Thyroid gland (tissue), 4 donors: ENCODE results near the gene SLN. TPM values are rescaled to one million over a fixed set of nuclear protein-coding genes. Genes with fewer than 3 reads are reported as not detected.

Experiments
- DNase-seq, 2 donors: peaks; one replicate each; pipeline ENCODE4 v3.0.0-alpha.2; 2019
- H3K27ac ChIP-seq, 3 donors: fragments of 200-600 bp; sonication (generic); 1 replicate in 2 of 3; 2 replicates in 1 of 3; pipeline ENCODE4 v1.5.1; 2016 to 2019; ENCODE audit warnings: mild to moderate bottlenecking in 1 of 3, moderate library complexity in 1 of 3
- H3K27me3 ChIP-seq: fragments of 200-600 bp; sonication (generic); one replicate; pipeline ENCODE4 v1.5.1; 2019
- H3K36me3 ChIP-seq, 2 donors: fragments of 200-600 bp; sonication (generic); one replicate each; pipeline ENCODE4 v1.5.1; 2016 to 2019
- H3K4me1 ChIP-seq, 2 donors: fragments of 200-600 bp; sonication (generic); one replicate each; pipeline ENCODE4 v1.5.1; 2017 to 2019
- H3K4me3 ChIP-seq, 3 donors: fragments of 200-600 bp; sonication (generic); replicated peaks in 1 of 3; 1 replicate in 2 of 3; 2 replicates in 1 of 3; pipeline ENCODE4 v1.5.1; 2016; ENCODE audit warnings: mild to moderate bottlenecking in 1 of 3
- H3K9me3 ChIP-seq: fragments of 200-600 bp; sonication (generic); one replicate; pipeline ENCODE4 v1.5.1; 2017
- POLR2A ChIP-seq, 2 donors: fragments of 450-650 bp; IDR thresholded peaks; one replicate each; pipeline ENCODE4 v1.6.1; 2017; ENCODE audit warnings: antibody characterized with exemption in 2 of 2, mild to moderate bottlenecking in 2 of 2, moderate library complexity in 1 of 2
- WGBS, 2 donors: methylation state at CpG; one replicate each; pipeline ENCODE4 v1.1.5; 2017; 5-methylcytosine and 5-hydroxymethylcytosine counted together
- intact Hi-C: fragments of 100-400 bp; cut with DNase I; formaldehyde crosslinking; loops from one replicate; pipeline ENCODE4 v1.15.1; 2023
- total RNA-seq, 4 donors: library from RNA; depleted of rRNA; stranded (reverse); fragments of >200 nt; gene quantifications; one replicate each; pipeline ENCODE4 v1.2.3, GENCODE V29; 2016
- TF ChIP-seq, protein P1 (sequence below), 6 experiments: fragments of 200-600 bp in 3 of 6; fragments of 450-650 bp in 3 of 6; sonication (generic) in 3 of 6; IDR thresholded peaks; one replicate each; pipeline ENCODE4 v1.5.1; 2016 to 2019; ENCODE audit warnings: antibody characterized with exemption in 6 of 6, mild to moderate bottlenecking in 2 of 6, inconsistent platforms in 1 of 6, moderate library complexity in 1 of 6

Gene SLN
- total RNA-seq, 4 donors from 2014 or later, result not detected

DNA sequence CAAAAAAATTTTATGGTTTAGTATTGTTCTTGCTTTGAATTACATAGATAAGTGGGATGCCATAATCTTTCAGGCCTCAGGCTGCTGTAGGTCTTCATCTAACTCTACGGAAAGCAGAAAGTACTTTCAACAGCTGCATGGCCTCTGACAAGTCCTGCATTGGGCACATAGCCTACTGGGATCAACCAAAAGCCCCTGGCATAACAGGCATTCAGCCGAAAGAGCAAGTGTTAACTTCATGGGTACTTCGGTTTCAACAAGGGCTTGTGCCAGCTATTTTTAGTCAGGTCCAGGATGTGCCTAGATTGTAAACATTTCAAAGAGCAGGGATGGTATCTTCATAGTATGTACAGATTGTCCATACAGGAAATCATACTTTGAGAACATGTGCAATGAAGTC, 3.1 kb downstream of the SLN start:
- 80 to 81% methylated on average over 3 of the region's 3 CpGs for WGBS, 2 donors
- TF ChIP-seq, protein P1, sequence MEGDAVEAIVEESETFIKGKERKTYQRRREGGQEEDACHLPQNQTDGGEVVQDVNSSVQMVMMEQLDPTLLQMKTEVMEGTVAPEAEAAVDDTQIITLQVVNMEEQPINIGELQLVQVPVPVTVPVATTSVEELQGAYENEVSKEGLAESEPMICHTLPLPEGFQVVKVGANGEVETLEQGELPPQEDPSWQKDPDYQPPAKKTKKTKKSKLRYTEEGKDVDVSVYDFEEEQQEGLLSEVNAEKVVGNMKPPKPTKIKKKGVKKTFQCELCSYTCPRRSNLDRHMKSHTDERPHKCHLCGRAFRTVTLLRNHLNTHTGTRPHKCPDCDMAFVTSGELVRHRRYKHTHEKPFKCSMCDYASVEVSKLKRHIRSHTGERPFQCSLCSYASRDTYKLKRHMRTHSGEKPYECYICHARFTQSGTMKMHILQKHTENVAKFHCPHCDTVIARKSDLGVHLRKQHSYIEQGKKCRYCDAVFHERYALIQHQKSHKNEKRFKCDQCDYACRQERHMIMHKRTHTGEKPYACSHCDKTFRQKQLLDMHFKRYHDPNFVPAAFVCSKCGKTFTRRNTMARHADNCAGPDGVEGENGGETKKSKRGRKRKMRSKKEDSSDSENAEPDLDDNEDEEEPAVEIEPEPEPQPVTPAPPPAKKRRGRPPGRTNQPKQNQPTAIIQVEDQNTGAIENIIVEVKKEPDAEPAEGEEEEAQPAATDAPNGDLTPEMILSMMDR (IDR thresholded peaks at IDR 0.05), result no peak
- no peak for TF ChIP-seq POLR2A (IDR thresholded peaks at IDR 0.05)
- Histone ChIP-seq H3K36me3 (no peaks in the 10 kb centered on the region), H3K9me3 (no peaks in the 10 kb centered on the region), H3K27me3 (no peaks in the 10 kb centered on the region), H3K4me3 (no peak overlapping the region), H3K27ac (no peak overlapping the region), H3K4me1 (no peaks in the 10 kb centered on the region)
- no peak for DNase-seq
- intact Hi-C loops, result no loop called here

DNA sequence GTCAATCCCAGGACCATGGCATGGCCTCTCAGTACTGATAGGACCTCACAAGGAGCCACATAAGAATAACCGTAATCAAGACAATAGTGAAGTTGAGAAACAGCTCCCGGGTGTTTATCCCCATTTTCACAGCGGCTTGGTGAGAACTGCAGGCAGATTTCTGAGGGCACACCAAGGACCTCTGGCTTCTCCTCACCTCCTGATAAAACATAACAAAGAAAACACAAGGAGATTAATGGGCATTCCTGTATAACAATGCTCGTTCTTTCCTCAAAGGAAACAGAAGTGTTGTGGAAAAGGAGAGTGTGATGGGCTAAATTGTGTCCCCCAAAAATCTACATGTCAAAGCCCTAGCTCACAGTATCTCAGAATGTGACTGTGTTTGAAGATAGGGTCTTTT, 4.0 kb downstream of the SLN start:
- intact Hi-C loops, result no loop called here
- H3K4me1 ChIP-seq, result no peaks in the 10 kb centered on the region
- 42 to 58% methylated on average over 4 of the region's 4 CpGs for WGBS, 2 donors

DNA sequence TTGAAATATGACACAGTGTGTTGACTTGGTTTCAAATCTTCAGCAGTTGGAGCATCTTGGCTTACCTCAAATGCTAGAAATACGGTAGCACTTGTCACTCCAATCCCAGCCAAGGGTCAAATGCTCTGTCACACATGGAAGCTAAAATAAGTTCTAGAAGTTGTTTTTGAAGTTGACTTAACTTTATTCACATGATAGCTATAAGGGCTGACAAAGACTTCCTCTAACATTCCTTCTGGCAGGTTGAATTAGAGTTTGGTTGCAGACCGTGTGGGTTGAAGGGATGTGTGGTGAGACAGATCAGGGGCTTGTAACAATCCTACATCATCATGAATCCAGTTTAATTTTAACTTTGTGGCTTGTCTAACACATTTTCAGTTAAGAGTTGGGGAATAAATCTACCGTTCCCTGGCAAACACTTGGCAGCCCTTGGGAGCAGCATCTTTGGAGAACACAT, 4.6 kb downstream of the SLN start:
- H3K36me3 ChIP-seq, result no peaks in the 10 kb centered on the region
- H3K4me1 ChIP-seq, result no peaks in the 10 kb centered on the region
- 32 to 69% methylated on average over 3 of the region's 3 CpGs for WGBS, 2 donors
- no peaks in the 10 kb centered on the region for H3K9me3 ChIP-seq
- intact Hi-C loops, result no loop called here
- no peak for TF ChIP-seq POLR2A (IDR thresholded peaks at IDR 0.05)
- TF ChIP-seq, protein P1 (IDR thresholded peaks at IDR 0.05), result no peak
- no peak overlapping the region for H3K27ac ChIP-seq
- H3K4me3 ChIP-seq, result no peak overlapping the region
- no peaks in the 10 kb centered on the region for H3K27me3 ChIP-seq
- no peak for DNase-seq

More for the DNA sequence above, 4.0 kb downstream of the SLN start:
- Histone ChIP-seq H3K4me3 (no peak overlapping the region), H3K27me3 (no peaks in the 10 kb centered on the region), H3K9me3 (no peaks in the 10 kb centered on the region), H3K36me3 (no peaks in the 10 kb centered on the region), H3K27ac (no peak overlapping the region)
- TF ChIP-seq, protein P1 (IDR thresholded peaks at IDR 0.05), result no peak
- no peak for TF ChIP-seq POLR2A (IDR thresholded peaks at IDR 0.05)
- DNase-seq, result no peak

DNA sequence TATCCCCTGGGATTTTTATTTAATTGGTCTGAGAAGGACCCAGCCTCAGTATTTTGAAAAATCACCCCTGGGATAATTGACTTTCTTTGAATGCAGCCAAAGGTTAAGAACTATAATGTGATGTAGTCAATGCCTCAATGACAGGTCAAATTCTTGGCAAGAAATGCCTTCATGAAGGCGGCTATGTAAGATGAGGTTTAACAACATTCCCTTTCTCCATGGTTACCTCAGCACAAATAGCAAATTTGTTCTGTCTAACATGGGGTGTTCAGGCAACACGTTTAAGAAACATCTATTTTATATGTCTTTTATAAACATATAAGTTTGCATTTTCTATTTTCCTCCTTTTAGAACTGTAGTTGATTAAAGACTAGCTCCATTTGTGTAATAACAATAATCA, 5.3 kb downstream of the SLN start:
- Histone ChIP-seq H3K27ac (no peak overlapping the region), H3K36me3 (no peaks in the 10 kb centered on the region), H3K4me3 (no peak overlapping the region), H3K27me3 (no peaks in the 10 kb centered on the region), H3K4me1 (no peaks in the 10 kb centered on the region), H3K9me3 (no peaks in the 10 kb centered on the region)
- no peak for DNase-seq
- WGBS, 2 donors, result 61% methylated on average over 2 of the region's 2 CpGs
- TF ChIP-seq, protein P1 (IDR thresholded peaks at IDR 0.05), result no peak
- TF ChIP-seq POLR2A (IDR thresholded peaks at IDR 0.05), result no peak
- intact Hi-C loops, result no loop called here

DNA sequence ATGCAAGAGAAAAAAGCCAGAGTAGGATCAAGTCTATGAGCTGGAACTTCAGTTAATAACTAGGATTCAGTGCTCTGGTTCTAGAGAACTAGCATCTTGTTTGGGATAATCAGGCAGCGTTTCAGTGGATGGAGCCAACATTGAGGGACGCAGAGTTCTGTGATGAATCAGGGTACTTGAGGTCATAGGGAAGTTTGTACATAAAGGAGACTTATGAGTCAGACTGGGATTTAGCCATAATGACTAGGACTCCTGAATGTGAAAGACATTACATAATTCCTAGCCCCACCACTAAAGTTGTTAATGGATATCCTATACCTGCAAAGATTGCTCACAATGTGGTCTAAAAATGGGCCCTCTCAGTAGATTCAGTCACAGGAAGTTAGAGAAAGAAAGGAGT, 6.8 kb downstream of the SLN start:
- no peaks in the 10 kb centered on the region for H3K36me3 ChIP-seq
- intact Hi-C loops, result no loop called here
- H3K4me1 ChIP-seq, result no peaks in the 10 kb centered on the region
- H3K4me3 ChIP-seq, result no peak overlapping the region
- no peak for DNase-seq
- H3K9me3 ChIP-seq, result no peaks in the 10 kb centered on the region
- no peak for TF ChIP-seq POLR2A (IDR thresholded peaks at IDR 0.05)
- TF ChIP-seq, protein P1 (IDR thresholded peaks at IDR 0.05), result no peak
- 78 to 92% methylated on average over 2 of the region's 2 CpGs for WGBS, 2 donors
- no peak overlapping the region for H3K27ac ChIP-seq
- no peaks in the 10 kb centered on the region for H3K27me3 ChIP-seq
